HG02588 (cell line): ENCODE data around the gene RUFY1.
"Not testable (repeated sequence)": the region's sequence is repeated elsewhere in the genome, so short reads cannot be mapped to it uniquely, and the experiment has no call there.

ENCODE experiments used
- ATAC-seq: cut with Tn5 transposase; IDR thresholded peaks from one replicate; pipeline ENCODE4 v1.9.1; 2021; ENCODE audit warnings: mild to moderate bottlenecking, moderate library complexity; ENCODE audit not compliant: unreplicated experiment

RUFY1 gene

DNA sequence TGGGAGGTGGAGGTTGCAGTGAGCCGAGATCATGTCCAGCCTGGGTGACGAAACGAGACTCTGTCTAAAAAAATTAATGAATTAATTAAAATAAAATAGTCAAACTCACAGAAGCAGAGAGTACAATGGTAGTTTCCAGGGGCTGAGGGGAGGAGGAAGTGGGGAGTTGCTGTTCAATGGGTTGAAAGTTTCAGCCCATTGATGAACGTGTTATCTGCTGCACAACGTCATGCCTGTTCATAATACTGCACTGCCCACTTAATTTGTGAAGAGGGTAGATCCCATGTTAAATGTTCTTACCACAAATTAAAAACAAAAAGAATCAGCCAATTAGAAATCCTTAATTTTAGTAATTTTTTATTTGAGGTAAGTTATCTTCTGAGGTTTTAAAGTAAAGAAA is 16.4 kb upstream of the RUFY1 start:
- ATAC-seq: no peak

DNA sequence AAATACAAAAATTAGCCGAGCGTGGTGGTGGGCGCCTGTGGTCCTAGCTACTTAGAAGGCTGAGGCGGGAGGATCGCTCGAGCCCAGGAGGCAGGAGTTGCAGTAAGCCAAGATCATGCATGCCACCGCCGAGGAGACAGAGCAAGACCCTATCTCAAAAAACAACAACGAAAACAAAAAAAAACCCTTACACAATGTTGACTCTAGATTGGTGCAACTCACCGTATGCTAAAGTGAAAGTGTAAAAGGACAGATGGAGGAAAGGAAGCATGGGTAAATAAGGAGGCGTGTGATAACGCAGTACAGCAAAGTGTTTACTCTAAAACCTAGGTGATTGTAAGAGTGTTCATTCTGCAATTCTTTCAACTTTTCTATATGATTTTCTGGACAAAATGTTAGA is 15.9 kb upstream of the RUFY1 start:
- peak; percentile 44 for ATAC-seq

DNA sequence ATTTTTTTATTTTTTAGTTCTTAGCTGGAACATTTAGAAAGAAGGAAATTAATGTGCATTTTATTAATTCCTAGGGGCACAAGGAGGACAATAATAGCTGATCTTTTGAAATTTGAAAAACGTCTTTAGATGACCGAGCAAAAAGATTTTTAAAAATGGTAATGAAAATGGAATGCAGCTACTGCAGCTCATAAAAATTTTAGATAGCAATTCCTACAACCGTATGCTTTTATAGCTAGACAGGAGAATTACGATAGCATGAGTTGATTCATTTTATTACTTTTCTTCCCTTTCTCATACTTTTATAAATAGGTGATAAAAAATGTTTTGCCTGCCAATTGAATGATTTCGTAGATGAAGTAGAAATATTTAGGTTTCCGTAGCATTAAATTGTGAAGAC is 13.7 kb upstream of the RUFY1 start:
- no peak for ATAC-seq

DNA sequence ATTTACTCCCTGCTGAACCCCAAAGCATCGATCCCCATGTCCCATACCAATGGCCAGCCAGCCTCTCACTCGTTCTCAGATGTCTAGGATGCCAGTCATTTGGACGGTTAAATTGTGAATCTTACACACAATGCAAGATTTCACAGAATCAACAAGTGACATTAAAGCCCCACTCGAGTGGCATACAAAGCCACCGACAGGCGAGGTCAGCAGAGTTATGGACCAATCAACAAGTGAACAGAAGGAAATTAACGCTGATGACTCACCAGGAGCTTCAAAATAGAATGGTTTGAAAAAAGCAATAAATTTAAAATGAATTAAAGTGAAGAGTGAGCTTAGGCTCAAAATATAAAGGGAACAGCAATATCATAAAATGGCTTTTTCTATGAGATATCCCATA is 8.2 kb upstream of the RUFY1 start:
- no peak for ATAC-seq

DNA sequence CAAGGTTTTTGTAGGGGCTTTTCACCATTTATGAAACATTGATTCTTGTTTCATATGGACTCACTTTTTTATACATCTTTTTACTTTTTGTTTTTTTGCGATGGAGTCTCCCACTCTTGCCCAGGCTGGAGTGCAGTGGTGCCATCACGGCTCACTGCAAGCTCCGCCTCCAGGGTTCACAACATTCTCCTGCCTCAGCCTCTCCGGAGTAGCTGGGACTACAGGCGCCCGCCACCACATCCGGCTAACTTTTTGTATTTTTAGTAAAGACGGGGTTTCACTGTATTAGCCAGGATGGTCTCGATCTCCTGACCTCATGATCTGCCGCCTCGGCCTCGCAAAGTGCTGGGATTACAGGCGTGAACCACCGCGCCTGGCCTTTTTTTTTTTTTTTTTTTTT is 7.1 kb upstream of the RUFY1 start:
- not testable (repeated sequence) for ATAC-seq

DNA sequence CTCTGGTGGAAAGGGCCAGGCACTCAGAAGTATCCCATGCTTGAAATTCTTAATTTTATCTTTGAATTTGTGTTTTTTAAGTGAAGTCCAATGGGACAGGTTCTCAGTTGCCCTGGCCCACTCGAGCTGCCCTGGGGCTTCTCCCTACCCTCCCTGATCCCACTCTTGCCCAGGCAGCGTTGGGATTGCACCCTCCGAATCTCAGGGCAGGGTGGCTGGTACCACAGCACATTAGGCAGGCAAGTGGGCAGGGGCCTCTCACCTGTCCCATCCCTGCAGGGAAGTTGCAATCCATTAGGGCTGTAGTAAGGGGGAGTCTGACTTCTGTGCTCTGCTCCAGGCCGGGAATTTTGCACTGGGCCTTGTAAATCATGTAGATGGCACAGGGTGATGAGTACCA is 2.7 kb downstream of the RUFY1 start:
- no peak for ATAC-seq

DNA sequence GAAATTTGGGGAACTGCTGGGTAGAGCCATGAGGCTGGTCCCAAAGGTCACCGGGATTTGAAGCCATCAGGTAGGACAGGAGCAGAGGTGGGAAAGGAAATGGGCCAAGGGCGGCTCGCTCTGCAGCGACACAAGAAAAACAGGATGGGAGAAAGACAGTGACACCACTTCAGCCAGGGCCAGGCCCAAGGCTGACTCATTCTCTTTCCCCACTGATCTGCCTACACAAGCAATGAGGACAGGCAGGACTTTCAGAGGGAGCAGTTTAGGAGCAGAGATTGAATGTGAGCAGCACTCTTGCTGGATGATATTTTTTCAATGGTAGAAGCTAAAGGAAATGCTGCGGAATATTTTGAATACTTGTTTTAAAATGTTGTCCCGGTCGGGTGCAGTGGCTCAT is 3.5 kb downstream of the RUFY1 start:
- no peak for ATAC-seq

DNA sequence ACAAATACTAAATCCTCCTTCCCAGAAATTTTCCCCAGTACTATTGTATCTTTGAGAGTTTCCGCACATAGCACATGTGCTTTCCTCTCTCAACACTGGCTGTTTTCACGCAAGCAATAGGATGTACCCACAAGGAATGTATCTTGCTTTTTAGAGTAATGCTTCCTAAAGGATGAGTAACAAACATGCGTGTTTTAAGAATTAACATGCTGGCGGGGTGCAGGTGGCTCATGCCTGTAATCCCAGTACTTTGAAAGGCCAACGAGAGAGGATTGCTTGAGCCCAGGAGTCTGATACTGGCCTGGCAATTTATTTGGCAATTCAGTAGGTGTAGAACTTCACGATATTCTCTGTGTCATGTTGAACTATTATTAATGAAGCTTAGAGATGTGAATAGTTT is 4.6 kb downstream of the RUFY1 start:
- no peak for ATAC-seq

DNA sequence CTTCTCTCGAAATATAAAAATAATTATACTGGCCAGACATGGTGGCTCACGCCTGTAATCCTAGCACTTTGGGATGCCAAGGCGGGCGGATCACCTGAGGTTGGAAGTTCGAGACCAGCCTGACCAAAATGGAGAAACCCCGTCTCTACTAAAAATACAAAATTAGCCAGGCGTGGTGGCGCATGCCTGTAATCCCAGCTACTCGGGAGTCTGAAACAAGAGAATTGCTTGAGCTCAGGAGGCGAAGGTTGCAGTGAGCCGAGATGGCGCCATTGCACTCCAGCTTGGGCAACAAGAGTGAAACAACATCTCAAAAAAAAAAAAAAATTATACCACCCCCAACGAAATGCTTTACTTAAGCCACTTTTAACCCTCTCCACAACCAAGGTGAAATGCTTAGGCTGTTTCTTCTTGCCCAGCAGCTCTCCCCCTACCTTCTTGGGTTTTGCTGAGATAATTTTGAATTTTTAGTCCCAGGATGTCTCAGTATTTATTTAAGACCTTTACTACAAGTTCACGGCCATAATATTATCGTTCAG is 8.0 kb downstream of the RUFY1 start:
- ATAC-seq: not testable (repeated sequence)

DNA sequence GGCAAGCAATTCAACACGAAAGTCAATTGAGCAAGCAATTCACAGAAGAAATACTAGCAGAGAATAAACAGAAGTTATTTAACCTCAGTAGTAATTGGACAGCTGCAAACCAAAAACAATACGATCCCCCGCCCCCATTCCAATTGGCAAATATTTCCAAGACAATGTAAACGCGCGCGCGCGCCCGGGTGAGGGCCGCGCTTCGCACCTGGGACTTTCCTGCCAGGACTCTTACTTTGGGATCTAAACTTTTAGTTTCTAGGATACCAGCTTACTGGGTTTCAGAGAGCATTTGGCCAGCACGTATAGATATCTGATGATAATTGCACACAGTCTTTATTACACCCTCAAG is 8.6 kb downstream of the RUFY1 start:
- ATAC-seq: no peak

DNA sequence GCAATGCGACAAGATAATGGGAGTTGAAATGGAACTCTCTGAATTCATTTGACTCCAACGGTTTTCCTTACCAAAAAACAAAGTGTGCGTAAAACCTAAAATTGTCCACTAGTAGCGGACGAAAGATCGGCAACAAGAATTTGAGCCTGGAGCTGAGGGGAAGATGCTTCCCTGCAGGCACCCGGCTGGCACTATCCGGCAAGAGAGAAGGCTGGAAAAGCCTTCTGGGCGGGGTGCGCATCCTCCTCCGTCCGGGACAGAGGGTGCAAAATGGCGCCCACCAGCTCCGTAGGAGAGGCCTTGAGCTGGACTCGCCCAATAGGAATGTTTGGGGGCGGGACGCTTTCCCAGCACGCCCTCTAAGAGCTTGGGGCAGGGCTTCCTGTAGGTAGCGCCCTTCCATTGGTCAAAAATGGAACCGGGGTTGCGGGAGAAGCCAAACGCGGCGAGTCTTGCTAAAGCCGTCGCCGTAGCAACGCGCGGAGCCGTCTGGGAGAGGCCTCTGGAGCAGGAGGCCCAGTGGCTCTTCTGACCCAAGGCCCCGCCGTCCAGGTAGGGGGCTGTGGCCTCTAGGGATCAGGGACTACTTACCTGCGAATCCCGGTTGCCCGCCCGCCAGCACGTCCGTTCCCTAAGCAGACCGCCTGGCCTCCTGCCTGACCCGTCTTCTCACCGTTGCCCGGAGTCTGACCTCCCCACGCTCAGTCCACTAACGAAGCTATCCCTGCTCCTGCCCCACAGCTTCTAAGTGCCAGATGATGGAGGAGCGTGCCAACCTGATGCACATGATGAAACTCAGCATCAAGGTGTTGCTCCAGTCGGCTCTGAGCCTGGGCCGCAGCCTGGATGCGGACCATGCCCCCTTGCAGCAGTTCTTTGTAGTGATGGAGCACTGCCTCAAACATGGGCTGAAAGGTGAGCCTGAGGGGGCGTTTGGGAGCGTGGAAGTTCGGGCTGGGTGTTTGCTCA is 9.2 kb downstream of the RUFY1 start:
- peak; percentile 99 for ATAC-seq

DNA sequence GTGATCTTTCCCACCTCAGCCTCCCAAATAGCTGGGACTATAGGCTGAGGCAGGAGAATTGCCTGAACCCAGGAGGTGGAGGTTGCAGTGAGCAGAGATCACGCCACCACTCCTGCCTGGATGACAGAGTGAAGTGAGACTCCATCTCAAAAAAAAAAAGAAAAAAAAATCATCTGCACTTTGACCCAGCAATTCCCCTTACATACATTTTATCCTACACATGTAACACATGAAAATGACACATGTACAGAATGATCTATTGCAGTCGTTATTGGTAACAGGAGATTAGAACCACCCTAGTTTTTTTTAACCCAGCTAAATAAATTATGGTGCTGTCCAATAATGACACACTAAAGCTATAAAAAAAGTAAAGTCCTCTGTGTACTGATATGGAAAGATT is 14.2 kb downstream of the RUFY1 start:
- no peak for ATAC-seq

DNA sequence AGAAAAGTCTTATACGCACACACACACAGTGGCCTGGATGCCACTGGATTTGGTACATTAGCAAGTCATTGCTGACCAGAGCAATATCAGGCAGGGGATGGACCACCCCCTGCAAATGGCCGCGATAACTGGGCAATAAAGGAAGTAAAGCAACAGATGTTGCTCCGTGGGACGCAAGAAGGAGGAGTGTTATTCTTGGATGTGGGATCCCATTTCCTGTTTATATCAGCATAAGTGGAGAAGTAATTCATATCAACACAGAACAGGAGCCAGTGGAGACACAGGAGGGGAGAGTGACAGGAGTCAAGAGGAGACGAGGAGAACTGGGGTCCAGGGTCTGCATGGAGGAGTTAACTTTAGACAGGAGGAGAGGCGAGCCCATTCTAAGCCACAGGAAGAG is 18.4 kb downstream of the RUFY1 start:
- no peak for ATAC-seq

DNA sequence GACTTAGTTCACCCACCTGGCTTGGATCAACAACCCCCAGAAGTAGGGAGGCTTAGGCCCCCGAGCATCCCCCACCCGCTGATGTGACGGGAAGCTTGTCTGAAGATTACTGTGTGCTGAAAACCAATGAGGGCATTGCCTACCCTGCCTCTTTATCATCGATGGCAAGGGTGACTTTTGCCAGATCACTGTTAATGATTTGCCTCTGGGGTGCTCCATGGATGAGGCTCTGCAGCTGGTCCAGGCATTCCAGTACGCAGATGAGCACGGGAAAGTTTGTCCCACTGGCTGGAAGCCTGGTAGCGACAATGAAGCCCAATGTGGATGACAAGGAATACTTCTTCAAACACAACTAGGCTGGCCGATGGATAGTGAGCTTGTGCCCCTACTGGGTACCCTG is 22.0 kb downstream of the RUFY1 start:
- no peak for ATAC-seq

DNA sequence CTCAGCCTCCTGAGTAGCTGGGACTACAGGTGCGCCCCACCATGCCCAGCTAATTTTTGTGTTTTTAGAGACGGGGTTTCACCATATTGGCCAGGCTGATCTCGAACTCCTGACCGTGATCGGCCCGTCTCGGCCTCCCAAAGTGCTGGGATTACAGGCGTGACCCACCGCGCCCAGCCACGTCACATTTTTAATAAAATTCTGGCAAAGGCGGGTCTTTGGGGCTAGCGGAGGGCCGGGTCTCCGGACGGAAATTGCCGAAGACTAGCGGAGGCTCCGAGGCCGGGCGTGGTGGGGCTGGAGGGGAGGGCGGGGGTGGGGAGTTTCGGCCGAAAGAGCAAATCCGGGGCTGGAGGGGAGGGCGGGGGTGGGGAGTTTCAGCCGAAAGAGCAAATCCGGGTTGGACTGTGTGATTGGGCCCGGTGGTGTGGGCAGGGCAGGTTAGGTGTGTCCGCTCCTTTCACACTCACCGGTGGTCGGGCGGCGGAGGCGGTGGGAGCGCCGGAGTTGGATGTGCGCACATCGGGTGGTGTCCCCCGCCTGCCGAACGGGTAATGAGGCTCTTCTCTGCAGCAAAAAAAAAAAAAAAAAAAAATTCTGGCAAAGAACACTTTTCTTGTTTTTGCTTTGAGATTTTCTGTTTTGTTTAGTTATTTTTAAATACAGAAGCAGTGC is 27.1 kb downstream of the RUFY1 start:
- no peak for ATAC-seq

DNA sequence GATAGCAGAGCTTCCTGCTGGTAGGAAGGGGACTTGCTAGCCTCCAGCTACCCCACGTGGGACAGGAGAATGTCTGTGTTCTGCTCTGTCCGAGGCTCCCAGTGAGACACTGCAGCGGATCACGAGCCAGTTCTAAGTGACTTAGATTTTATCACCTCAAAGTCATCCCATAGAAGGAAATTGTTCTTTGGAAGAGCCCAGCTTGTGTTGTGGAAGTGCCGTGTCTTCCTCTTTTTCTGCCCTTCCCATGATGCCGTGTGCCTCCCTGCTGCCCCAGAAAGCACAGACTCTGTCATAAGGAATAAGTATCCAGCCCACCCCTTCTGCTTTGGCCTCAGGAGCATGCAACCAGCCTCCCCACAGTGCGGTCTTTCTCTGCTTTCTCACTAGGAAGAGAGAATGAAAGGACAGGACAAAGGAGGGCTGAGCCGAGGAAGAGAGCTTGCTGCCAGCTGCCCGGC is 35.6 kb downstream of the RUFY1 start:
- no peak for ATAC-seq

DNA sequence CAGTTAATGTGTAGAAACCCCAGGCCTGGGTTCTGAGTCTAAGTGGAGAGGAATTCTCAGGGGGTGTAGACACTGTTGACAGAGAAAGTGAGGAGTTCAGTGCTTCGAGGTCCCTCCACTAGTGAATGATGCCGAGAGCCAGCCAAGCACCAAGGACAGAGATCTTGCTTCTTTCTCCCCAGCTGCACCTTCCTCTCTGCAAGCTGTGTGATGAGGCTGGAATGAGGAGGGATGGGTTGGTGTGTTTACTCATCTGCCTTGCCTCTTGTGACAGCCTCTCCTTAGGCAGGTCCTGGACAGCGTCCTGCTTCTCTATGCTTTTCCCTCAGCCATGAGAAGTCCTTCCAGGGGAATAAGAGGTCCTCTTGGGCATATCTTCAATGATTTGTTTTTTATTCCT is 37.8 kb downstream of the RUFY1 start:
- no peak for ATAC-seq

DNA sequence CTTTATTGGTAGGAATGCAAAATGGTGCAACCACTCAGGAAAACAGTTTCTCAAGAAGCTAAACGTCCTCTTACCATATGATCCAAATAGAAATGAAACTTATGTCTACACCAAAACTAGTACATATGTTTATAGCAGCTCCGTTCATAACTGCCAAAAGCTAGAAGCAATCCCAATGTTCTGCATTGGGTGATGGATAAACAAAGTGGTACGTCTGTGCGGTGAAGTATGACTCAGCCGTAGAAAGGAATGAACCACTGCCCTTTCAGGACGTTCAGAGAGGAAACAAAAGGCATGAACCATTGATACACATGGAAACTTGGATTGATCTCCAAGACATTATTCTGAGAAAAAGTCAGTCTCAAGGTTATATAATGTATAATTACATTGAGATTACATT is 45.6 kb downstream of the RUFY1 start:
- no peak for ATAC-seq

DNA sequence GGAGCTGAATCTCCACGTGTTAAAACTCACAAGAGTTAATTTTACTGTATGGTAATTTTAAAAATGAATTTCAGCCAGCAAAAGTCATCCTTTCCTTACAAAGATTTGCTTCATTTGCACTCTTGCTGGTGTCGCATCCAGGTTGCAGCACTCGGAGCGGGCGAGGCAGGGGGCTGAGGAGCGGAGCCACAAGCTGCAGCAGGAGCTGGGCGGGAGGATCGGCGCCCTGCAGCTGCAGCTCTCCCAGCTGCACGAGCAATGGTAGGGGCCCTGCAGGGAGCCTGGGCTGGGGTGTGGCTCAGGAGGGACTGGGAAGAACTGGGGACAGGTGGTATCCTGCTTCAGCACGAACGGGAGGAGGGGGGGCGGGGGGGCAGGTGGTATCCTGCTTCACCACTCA is 46.1 kb downstream of the RUFY1 start:
- no peak for ATAC-seq

DNA sequence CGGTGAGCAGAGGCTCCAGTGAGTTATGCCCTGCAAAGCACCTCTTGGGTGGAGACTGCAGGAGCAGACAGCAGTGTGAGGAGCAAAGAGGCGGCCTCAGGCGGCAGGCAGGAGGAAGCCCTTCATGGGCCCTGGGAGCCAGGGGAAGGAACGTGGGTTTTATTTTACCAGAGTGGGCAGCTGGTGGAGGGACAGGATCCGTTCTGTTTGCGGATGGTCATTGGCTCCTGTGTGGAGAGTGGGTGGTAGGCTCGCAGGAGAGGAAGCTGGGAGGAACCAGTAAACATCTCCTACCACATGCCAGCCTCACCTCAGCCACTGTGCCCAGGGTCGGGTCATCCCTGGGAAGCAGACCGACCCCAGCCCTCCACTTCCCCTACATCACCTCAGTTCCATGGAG is 48.7 kb downstream of the RUFY1 start:
- ATAC-seq: no peak

DNA sequence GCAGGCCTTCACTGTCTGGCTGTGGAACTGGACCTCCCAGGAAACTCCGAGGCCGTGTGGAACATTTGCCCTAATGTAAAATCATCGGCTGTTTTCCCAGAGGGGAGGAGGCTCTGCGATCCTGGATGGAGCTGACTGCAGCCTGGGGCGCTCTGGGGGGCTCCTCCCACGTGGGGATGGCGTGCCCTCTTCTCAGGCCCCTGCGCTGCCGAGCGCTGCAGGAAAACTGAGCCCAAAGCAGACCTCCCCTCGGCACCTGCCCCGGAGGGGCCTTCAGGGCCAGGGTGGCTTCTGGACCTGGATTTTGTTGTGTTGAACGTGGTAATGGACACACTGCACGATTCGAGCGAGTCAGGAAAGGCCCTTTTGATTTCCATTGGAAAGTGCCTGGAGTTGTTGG is 49.2 kb downstream of the RUFY1 start:
- ATAC-seq: no peak

DNA sequence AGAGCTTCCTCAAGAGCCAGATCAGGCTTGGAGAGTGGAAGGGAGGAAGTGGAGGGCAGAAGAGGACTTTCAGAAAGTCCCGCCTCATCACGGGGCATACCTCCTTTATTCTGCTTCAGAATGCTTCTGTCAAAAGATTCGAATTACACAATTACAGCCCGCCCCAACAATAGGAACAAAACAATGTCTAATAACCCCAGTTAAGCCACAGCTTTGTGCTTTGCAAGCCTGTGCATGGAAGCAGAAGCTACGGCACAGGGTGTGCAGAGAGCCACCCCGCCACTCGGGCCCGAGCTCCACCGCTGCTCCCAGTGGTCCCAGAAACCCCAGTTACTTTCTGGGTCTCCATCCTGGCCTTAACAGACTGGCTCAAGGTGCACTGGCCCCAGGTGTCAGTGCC is 49.6 kb downstream of the RUFY1 start:
- no peak for ATAC-seq
